NCI-H1930 (cell line): ENCODE results near the gene DISC1.

ENCODE experiments used
- DNase-seq, 2 experiments: peaks; one replicate each; lab custom pipeline; 2025; lab: John Stamatoyannopoulos, UW

Gene DISC1

DNA sequence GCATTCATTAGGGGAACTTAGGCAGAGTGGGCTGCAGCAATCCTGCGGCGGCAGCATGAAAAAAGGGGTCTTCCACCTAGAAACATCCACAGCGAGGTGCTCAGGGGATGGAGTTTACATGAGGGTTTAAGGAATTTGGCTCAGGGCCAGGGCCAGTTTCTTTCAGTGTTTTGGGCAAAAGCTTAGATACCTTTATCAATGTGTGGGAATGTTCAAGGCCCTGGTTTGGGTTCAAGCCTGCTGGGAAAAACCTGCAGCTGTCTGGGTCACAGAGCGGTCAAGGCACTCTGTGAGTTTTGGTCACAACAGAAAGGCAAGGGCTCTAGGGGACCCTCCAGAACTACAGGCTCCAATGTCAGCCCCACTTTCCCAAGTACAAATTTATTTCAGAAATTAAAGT lies 230.3 kb downstream of the DISC1 start:
- no peak for DNase-seq

DNA sequence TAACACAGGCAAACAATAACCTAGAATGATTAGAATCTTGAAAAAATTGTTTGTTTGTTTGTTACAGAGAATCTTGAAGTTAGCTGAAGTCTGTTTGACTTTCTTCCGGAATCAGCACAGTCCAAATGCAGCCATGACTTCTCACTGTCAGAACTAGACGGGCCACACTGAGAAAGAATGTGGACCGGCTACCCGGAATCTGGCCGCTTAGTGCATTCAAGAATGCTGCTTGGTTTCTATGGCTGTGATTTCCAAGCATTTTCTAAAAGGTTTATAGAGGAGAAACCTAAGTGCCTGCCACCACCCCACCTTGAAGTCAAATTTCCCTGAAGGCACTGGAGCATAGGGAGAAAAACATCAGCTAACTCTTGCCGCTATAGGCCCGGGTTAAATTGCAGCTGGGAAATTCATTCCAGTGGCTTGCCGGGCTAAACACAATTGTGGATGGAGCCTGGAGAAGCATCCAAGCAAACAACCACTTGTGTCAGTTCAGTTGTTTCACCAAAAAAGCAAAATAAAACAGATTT lies 231.1 kb downstream of the DISC1 start:
- DNase-seq = no peak

DNA sequence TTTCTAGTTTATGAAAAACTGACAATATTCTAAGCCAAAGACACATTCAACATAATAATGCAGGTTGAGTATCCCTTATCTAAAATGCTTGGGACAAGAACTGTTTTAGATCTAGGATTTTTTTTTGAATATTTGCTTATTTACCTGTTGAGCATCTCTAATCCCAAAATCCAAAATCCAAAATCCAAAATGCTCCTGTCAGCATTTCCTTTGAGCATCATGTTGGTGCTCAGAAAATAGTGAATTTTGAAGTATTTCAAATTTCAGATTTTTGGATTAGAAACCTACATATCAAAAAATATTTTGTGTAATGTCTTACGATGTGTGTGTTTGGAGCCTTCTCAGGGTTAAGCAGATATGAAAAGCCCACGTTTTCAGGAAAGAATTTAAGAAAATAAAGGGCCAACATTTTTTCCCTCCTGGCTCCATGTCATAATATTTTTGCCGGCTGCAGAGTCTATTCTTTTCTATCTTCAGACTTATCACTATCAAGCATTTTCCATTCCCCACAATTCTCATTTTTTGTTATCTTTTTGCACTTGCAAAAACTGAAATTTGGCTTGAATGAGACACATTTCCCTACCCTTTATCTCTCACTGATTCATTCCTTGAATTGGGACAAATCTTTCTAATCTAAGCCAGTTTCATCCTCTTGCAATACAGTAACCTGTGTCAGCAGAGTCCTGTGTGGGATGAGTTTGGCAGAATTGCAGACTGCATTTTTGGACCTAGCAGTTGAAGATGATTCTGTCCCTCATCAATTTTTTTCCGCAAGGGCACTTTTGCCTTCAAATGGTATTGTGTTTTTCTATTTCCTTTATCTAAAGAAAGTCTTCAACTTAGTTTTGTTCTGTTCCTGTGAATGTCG lies 233.9 kb downstream of the DISC1 start:
- DNase-seq = no peak

DNA sequence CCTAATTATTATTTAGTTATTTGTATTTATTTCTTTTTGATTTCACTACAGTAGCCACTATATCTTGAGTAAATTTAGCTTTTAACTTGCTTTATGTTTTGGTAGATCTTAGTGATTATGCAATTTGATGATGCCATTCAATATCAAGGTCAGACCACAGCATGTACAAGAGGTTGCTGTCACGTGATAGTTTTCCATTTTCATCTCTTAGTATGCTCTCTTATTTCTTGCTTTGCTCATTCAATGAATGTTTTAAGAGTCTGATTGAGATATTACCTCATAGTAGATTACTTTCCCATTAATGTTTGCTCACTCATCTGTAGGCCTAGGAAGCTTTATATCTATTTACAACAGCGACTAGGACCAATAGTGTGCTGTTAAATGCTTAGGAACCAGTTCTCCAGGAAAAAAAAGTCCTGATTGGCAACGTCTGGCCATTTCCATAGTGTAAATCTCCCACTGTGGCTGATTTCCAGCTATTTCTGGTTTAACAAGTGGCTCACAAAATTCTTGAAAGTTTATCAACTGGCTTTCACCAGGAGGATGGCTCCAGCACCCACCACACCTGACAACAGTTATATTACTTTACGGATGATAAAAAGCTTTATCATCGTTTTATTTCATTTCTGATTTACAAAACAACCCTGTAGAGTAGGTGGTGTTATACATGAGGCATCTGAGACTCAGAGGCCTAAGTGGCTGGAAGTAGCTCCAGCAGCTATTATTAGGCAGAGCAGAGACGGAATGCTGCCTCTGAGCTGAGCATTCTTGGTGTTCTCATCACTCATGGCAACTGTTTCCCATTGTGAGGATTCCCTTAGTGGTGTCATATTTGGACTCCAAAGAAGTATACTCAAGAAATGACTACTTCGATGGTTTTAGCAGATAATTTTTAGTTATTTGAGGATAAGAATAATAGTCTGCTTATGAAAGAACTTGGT lies 235.2 kb downstream of the DISC1 start:
- no peak for DNase-seq

DNA sequence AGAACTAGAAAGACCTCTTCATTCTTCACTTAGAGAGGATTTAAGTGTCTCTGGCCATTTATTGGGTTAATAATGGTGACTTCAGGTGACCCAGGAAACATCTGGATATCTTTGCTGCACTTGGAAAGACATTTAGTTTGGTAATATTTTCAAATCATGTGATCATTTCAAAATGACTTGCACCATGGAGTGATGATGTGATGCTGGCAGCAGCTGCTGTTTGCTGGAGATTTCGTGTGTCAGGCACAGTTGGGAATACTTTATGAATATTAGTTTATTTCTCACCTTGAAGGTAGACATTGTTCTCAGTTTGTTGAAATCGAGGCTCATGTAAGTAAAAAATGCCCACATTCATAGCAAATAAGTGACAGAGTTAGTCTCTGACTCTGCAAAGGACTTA lies 236.0 kb downstream of the DISC1 start:
- DNase-seq = no peak

DNA sequence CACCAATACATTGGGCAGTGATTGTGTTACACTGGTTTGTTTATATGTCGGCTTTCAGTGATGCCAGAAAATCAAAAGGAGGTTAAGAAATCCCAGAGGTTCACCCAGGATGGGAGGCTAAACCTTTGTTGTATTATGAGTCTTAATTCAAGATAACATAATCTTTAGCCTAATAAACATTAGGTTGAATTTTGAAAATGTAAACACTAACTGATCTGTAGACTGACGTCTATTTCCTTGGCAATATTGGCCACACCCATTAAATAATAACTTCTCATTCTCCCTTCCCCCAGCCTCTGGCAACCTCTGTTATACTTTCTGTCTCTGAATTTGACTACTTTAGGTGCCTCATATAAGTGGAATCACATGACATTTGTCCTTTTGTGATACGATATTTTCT lies 238.7 kb downstream of the DISC1 start:
- no peak for DNase-seq

DNA sequence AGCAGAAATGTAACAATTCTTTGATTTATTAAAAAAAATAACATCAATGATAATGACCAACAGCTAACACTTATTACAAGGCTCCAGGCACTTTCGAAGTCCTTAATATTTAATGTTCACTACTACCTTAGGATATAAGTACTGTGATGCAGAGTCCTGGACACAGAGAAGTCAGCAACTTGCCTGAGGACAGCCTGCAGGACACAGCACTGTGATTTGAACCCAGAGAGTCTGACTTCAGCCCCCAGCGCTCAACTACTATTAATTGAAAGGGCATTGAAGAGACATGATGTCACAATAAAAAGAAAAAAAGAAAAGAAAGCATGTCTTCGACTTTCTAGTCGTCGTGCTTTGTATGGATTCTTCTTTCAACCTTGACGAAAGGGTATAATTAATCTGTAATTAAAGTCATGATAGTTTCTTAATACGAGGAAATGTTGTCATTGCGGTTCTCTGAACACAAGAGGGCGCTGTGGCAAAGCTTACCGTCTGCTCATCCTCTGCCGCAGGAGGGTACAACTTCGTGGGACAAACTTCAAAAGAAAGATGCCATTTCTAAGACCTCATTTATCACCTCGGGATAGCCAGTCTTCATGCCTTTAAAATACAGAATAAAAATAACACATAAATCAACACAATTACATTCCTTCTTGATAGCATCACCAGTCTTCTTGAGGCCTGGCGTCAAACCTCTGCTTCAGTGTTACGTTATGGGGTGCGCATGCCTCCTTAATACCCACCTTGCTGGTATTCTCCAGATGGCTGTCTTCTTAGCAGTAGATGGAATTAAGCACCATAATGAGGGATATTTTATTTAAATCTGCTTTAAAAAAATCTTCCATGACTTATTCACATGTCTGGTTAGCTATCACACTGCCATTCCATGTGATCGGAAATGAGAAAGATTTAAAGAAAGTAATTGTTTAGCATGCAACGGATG lies 240.1 kb downstream of the DISC1 start:
- DNase-seq = peak in 1 of 2 experiments; percentile 65

DNA sequence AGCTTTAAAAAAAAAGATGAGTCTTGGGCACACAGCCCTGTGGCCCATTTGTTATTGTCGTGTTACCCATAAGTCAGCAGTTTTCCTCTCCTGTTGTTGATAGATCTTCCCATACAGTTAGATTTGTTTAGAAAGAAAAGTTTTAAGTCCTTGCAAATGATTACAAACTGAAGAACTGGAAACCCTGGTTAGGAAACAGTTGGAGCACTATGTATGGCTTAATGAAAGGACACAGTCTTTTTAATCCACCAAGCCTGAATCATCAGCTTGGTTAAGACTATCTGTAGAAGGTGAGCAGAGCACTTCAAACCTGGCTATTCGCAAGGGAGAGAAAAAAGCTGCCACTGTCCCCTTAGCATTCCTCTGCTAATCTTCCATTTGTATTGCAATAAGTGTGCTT lies 241.0 kb downstream of the DISC1 start:
- no peak for DNase-seq

DNA sequence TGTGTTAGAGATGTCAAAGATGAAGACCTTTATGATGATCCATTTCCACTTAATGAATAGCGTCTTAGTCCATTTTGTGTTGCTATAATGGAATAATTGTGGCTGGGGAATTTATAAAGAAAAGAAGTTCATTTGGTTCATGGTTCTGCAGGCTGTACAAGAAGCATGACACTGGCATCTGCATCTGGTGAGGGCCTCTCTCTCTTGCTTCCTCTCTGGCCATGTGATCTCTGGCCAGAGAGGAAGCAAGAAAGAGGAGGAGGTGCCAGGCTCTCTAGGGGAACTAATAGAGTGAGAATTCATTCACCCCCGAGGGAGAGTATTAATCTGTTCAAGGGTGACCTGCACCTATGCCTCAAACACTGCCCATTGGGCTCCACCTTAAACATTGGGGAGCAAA lies 242.8 kb downstream of the DISC1 start:
- no peak for DNase-seq

DNA sequence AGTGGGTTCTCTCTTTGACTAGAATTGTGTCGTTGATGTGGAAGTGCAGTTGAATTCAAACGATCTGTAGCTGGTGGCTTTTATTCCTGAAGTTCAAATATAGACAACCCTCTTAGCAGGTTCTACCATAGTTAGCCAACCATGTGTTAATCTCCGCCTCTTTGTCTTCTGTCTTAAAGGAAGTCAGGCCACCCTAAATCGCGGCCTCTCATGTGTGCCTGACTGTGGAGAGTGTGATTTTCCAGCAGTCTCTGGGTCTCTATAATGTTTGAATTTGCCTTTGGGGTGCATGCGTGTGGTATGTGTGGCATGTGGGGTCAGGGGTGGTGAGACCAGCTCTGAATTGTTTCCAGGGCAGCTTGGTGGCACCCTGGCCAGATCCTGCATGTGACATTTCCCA lies 244.9 kb downstream of the DISC1 start:
- DNase-seq = no peak

DNA sequence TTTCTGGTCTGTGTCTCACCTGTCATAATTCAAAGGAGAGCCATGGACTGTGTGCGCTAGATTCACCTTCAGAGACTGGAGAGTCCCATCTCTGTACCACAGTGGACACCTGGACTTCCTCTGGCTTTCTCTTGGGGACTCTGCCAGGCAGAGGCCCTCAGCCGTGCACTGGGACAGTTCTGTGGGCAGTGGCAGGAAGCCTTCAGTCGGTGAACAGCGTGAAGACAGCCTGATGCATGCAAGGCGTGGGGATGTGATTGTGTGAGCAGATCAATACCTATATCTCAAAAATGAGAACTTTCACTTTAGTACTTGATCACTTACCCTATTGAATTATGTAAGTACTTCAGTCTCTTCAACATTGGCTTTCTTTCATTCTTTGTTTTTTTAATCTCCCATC lies 245.3 kb downstream of the DISC1 start:
- DNase-seq = no peak

DNA sequence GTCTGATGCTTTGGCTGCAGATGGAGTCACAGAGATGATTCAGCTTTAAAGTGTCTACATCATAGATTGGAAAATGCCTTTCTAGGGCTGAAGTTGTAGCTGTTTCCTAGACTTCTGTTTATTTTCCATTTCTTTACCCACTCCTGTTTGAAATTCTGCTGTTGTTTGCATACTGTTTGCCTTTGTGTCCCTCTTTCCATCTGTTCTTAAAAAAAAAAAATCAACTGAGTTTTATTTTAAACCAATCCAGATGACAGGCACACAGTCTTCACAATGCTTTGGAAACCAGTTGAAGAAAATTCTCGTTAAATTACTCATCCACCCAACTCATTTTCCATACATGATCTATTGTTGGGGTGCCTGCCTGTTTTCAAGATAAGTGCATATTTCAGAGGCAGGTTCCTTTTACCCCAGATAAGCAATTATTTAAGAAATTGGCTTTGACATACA lies 245.9 kb downstream of the DISC1 start:
- DNase-seq = no peak

DNA sequence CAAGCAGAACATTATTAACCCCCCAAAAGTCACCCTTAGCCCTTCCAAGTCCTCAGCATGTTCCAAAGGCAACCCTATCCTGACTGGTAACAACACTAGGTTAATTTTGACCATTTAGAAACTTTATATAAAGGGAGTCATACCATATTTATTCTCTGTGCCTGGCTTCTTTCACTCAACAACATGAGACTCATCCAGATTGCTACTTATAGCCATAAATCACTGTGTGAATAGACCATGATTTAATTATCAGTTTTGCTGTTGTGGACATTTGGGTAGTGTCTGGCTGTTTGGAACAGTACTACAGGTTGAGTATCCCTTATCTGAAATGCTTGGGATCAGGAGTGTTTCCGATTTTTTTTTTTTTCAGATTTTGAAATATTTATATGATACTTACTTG lies 252.1 kb downstream of the DISC1 start:
- no peak for DNase-seq

DNA sequence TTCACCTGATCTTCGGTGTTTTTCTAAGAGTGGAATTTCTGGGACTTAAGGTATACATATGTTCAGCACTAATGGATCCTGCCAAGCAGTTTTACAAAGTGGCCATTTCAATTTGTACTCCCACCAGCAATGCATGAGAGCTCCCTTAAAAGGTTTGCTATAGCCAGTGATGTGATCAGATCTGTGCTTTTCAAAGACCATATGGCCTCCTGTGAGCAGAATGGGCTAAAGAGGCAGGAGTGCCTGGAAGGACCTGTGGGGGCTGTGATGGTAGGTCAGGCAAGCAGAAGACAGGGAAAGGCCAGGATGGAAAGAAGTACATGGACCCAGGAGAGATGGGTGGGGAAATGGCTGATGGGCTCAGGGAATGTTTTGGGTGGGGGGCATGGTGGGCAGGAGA lies 252.7 kb downstream of the DISC1 start:
- no peak for DNase-seq

DNA sequence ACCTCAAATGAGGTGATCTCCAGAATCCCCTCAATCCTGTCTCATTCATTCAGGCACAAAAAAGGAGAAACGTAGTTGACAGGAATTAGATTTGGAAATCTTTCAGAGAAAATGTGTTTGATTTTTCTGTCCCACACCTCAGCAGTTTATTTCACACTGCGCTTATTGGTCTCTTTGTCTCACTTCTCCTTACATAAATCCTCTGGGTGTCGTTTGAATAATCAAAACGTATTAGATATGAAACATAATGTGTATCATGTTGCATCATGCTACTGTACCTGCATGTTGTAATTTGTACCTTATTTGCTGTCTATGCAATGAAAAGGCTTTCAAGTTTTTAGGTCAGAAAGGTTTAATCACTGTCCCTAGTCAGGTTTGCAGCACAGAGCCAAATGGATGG lies 255.7 kb downstream of the DISC1 start:
- no peak for DNase-seq

DNA sequence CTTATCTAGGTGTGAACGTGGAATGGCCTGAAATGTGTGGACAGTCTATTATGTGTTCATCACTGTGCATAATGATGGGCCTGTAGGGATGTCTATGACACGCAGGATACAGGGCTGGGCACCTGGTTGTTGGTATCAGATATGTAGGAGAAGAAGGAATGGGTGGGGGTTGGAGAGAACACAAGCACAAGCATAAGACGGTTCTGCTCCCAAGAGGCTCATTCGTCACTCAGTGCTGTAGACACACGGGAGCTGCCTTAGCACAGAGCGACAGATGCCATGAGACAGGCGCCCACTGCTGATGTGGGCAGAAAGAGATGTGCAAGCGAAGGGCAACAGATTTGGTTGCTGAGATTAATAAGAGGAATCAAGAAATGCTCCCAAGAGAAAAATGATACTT lies 256.2 kb downstream of the DISC1 start:
- no peak for DNase-seq

DNA sequence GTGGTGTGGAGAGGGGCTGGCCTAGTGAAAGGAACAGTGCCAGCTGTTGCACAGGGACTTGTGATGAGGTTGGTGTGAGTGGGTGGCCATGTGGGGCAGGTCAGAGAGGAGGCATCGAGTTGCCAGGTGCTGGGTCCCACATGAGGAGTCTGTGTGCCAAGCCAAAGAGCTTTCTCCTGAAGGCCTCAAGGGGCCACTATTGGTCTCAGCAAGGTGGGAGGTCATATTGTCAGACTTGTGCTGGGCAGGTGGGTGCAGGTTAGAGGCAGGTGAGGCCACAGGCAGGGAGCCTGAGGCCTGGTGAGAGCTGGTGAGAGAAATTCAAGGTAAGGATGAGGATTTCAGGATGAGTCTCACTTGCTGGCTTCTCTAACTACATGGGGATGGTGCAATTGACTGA lies 256.8 kb downstream of the DISC1 start:
- DNase-seq = no peak

DNA sequence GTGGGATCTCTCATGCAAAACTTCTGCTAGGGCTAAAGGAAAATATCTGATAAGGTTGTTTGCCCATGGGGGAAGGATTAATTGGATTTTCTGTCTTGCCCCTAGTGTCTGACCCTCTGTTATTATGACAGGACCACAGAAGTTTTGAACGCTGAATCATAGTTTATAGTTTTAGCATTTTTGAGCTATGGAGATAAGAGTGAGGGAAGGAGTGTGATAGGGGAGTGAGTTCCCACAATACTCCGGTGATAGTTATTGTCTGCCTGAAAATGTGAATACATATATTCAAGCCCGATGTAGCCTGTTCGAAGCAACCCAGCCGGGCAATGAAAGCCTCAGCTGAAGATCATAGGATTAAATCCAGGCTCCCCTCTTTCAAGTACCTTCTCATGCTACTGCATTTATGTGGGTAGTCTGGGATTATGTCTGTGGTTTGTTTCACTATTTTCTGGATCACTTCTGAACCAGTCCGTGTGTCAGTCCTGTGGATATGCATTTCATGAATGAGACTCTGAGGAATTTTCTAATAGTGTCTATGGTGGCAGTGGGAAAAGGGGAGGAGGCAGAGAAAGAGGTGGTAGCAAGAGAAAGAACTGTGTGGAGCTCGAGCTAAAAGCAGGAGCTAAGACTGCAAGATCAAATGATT lies 258.7 kb downstream of the DISC1 start:
- DNase-seq = no peak

DNA sequence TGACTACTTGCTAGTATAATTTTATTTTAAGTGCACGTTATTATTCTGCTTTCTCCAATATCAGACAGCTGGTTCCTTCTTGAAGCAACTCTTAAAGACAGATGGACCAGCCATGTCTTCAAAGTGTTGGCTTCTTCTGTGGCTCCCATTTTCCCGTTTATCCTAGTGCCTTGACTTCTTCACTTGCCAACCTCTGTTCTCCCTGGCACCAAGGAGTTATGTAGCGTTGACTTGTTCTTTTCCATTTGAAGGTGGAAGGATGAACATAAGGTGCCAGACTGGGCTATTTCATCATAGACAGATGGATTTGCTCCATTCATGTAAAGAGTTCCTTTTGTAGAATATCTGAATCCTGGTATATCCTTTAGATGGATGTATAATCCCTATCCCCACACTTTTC lies 260.6 kb downstream of the DISC1 start:
- no peak for DNase-seq

DNA sequence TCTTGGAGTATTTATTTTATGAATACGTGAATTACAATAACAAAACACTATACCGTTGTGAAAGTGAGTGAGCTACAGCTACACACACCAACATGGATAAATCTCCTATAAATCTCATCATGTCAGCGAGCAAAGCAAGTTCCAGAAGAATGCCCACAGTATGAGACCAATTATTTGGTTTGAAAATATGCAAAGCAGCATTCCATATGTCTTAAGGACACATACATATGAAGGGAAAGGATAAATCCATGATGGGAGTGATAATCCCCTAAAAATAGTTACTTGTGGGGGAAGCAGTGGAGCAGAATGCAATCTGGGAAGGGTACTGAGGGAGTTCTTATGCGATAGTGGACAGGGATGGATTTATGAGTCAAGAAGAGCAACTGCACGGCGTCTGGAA lies 261.3 kb downstream of the DISC1 start:
- DNase-seq = no peak

DNA sequence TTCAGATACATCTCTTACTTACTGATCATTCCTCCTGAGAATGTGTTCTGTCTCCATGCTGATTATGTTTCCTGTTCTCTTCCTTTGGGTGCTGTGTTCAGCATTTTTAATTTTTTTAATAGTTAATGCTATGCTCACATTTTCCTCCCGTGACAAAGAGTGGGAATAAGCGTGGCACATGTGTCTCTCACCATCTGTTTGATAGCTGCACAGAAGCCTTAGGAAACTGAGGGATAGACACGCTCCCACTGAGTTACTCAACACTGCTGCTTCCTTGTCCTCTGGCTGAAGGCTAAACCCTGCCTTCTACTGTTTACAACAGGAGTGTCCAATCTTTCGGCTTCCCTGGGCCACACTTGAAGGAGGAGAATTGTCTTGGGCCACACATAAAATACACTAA lies 264.2 kb downstream of the DISC1 start:
- no peak for DNase-seq
